Skeletal muscle satellite cell (primary cell): ENCODE results near the gene PLS1. TPM values are rescaled to one million over a fixed set of nuclear protein-coding genes. Genes with fewer than 3 reads are reported as not detected.
"Not testable (repeated sequence)": the region's sequence is repeated elsewhere in the genome, so short reads cannot be mapped to it uniquely, and the experiment has no call there.

ENCODE experiments used
- H3K27me3 ChIP-seq: 2 replicates; pipeline ENCODE4 v1.7.0; 2013; ENCODE audit warnings: low read length; ENCODE audit not compliant: control insufficient read depth, insufficient read depth
- H3K36me3 ChIP-seq: 2 replicates; pipeline ENCODE4 v1.7.0; 2013; ENCODE audit warnings: mild to moderate bottlenecking, control low read depth, low read length; ENCODE audit not compliant: insufficient read depth
- H3K4me1 ChIP-seq: 2 replicates; pipeline ENCODE4 v1.7.0; 2013; ENCODE audit warnings: low read length; ENCODE audit not compliant: control insufficient read depth, insufficient read depth
- H3K4me2 ChIP-seq: 2 replicates; pipeline ENCODE4 v1.7.0; 2013; ENCODE audit warnings: mild to moderate bottlenecking, low read length
- H3K4me3 ChIP-seq: 2 replicates; pipeline ENCODE4 v1.7.0; 2013; ENCODE audit warnings: low read length
- H3K9ac ChIP-seq: 2 replicates; pipeline ENCODE4 v1.7.0; 2013; ENCODE audit warnings: mild to moderate bottlenecking, low read depth, low read length, moderate library complexity
- H3K9me3 ChIP-seq: replicated peaks from 2 replicates; pipeline ENCODE4 v1.7.0; 2013; ENCODE audit warnings: mild to moderate bottlenecking, control low read depth, low read length
- total RNA-seq: library from RNA; depleted of rRNA; stranded (reverse); fragments of >200 nt; gene quantifications from 2 replicates; pipeline ENCODE4 v1.2.3, GENCODE V29; 2012; rRNA removed

PLS1 gene, protein sequence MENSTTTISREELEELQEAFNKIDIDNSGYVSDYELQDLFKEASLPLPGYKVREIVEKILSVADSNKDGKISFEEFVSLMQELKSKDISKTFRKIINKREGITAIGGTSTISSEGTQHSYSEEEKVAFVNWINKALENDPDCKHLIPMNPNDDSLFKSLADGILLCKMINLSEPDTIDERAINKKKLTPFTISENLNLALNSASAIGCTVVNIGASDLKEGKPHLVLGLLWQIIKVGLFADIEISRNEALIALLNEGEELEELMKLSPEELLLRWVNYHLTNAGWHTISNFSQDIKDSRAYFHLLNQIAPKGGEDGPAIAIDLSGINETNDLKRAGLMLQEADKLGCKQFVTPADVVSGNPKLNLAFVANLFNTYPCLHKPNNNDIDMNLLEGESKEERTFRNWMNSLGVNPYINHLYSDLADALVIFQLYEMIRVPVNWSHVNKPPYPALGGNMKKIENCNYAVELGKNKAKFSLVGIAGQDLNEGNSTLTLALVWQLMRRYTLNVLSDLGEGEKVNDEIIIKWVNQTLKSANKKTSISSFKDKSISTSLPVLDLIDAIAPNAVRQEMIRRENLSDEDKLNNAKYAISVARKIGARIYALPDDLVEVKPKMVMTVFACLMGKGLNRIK
- 0.25 and 0.44 TPM in 2 replicates for total RNA-seq

DNA sequence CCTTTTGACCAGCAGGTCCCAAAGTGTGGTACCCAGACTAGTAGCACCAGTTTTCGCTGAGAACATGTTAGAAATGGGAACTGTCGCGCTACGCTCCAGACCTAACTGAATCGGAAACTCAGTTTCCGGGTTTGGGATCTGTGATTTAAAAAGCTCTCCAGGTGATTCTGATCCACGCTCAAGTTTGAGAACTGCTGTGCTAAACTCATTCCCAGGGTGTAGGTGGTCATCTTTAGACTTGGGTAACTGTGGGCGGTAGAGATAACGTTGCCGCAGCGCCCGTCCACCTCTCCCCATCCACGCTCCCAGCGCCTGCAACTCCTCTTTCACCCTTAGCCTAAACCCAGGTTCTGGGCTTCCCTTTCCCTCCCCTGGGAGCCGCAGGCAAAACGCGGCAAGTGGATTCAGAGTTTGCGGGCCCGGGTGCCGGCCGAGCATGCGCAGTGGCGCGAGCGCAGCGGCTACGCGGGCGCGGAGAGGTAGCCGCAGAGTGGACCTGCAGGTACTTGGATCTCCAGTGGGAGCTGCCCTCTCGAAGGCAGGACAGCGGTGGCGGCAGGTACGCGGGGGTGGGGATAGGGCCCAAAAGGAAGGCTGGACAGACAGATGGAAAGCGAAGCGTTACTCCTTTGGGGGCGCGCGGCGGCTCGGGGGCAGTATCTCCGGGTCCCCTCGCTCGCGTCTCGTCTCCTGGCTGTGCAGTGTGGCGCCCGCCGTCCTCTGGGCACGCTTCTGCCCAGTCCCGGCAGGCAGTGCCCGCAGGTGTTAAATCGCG lies at the start of gene PLS1:
Gene PLS1, plus strand, starts transcription at position 443 of the 775 bp plus-strand sequence. CDS start 67,845 bp downstream, outside the sequence.
- Histone ChIP-seq H3K9me3 (no peaks in the 10 kb centered on the region), H3K9ac (peak within 1 kb of the TSS; percentile 71), H3K4me2 (peak within 1 kb of the TSS; percentile 92)

DNA sequence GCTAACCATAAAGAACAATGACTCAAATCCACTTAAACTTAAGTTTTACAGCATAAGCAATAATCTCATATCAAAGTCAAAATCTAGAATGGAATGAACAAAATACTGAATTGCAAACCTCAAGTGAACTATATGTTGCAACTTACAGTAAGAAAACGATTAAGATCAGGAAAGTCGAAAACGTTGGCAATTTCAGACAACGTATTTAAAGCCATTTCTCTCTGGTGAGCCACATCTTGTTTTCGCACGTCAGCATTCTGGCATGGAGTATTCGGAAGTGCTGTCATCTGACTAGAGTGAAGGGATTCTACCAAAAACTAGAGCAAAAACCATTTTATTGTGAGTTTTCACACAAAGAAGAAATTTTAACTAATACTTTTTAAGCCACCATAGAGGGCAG lies 46.2 kb upstream of the PLS1 start:
- Histone ChIP-seq H3K27me3 (no peaks in the 10 kb centered on the region), H3K4me1 (no peaks in the 10 kb centered on the region), H3K36me3 (peaks cover 39% of the 10 kb centered on the region), H3K9me3 (no peaks in the 10 kb centered on the region), H3K4me2 (no peak overlapping the region), H3K4me3 (no peak overlapping the region), H3K9ac (no peak overlapping the region)

More for the DNA sequence above, at the start of gene PLS1:
- peak within 1 kb of the TSS; percentile 94 for H3K4me3 ChIP-seq
- H3K36me3 ChIP-seq: no peaks in the 10 kb centered on the region
- no peaks in the 10 kb centered on the region for H3K27me3 ChIP-seq
- peaks cover 14% of the 10 kb centered on the region for H3K4me1 ChIP-seq

DNA sequence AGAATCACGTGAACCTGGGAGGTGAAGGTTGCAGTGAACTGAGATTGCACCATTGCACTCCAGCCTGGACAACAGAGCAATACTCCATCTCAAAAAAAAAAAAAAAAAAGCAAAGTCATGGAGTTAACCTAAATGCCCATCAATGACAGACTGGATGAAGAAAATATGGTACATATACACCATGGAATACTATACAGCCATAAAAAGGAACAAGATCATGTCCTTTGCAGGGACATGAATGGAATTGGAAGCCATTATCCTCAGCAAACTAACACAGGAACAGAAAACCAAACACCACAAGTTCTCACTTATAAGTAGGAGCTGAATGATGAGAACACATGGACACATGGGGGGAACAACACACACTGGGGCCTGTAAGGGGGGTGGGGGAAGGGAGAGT lies 43.6 kb upstream of the PLS1 start:
- not testable (repeated sequence) for H3K9me3 ChIP-seq, H3K9ac ChIP-seq, H3K4me2 ChIP-seq, H3K27me3 ChIP-seq, H3K4me3 ChIP-seq, H3K4me1 ChIP-seq
- H3K36me3 ChIP-seq: peaks cover 44% of the 10 kb centered on the region

DNA sequence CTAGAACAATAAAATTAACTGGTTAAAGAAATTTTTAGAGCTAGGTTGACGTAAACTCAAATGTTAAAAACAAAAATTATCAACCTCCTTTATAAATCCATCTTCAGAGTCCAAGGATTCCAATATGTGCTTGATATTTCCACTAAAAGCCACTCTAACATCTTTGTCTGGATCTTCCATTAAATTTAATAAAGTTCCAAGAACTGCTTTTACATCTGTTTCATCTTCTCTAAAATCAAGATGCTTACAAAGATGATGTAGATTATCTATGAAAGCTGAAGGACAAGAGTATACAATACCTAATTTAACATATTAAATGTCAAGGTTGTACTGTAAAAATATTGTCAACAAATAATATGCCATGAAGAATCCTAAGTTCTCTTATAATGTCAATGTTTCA lies 42.5 kb upstream of the PLS1 start:
- no peak overlapping the region for H3K9ac ChIP-seq
- H3K36me3 ChIP-seq: peaks cover 44% of the 10 kb centered on the region
- H3K4me3 ChIP-seq: no peak overlapping the region
- no peaks in the 10 kb centered on the region for H3K27me3 ChIP-seq
- H3K9me3 ChIP-seq: no peaks in the 10 kb centered on the region
- no peaks in the 10 kb centered on the region for H3K4me1 ChIP-seq
- no peak overlapping the region for H3K4me2 ChIP-seq

DNA sequence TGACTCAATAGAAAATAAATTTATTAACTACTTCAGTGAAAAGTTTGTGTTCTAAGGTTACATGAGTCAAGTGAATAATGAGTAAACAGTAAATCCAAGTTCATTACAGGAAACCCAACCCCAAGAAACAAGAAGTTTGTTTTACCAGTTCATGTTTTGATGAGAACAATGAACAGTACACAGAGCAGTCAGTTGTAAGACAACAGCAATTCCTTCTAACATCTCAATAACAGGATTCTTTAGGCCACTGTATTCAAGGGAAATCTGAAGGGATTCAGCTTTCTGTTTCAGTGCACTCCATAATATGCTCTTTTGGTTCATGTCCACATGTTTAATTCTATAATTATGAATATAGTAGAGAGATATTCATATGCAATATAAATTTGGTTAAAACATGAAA lies 36.1 kb upstream of the PLS1 start:
- Histone ChIP-seq H3K36me3 (peaks cover 51% of the 10 kb centered on the region), H3K9ac (no peak overlapping the region), H3K4me1 (no peaks in the 10 kb centered on the region), H3K4me3 (no peak overlapping the region), H3K27me3 (no peaks in the 10 kb centered on the region), H3K9me3 (no peaks in the 10 kb centered on the region), H3K4me2 (no peak overlapping the region)

DNA sequence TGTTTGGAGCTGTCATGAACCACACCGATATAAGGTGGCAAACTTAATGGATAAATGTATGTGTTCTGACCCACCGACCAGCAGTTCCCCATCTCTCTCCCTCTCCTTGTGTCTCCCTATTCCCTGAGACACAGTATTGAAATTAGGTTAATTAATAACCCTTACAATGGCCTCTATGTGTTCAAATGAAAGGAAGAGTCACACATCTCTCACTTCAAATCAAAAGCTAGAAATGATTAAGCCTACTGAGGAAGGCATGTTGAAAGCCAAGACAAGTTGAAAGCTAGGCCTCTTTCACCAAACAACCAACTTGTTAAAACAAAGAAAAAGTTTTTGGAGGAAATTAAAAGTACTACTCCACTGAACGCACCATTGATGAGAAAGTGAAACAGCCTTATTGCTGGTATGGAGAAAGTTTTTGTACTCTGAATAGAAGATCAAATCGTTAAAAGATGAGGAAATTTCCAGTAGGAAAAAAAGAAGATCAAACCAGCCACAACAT lies 32.6 kb upstream of the PLS1 start:
- no peak overlapping the region for H3K4me2 ChIP-seq
- no peaks in the 10 kb centered on the region for H3K9me3 ChIP-seq
- no peaks in the 10 kb centered on the region for H3K27me3 ChIP-seq
- no peaks in the 10 kb centered on the region for H3K4me1 ChIP-seq
- H3K36me3 ChIP-seq: peaks cover 36% of the 10 kb centered on the region
- H3K9ac ChIP-seq: no peak overlapping the region
- no peak overlapping the region for H3K4me3 ChIP-seq

DNA sequence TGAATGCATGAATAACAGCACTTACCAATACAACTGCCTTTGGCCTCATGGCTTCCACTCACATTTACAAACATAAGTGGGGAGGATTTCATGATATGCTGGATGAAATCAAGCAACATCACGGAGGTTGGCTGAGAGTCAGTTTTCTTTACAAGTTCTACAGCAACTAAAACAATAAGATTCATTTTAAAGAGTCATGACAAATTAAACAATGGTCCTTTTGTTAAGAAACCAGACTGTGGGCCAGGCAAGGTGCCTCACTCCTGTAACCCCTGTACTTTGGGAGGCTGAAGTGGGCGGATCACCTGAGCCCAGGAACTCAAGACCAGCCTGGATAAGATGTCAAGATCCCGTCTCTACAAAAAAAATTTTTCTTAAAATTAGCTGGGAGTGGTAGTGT lies 30.1 kb upstream of the PLS1 start:
- H3K27me3 ChIP-seq: no peaks in the 10 kb centered on the region
- no peak overlapping the region for H3K4me3 ChIP-seq
- peaks cover 22% of the 10 kb centered on the region for H3K36me3 ChIP-seq
- peaks cover 3% of the 10 kb centered on the region for H3K4me1 ChIP-seq
- no peak overlapping the region for H3K4me2 ChIP-seq
- no peak overlapping the region for H3K9ac ChIP-seq
- no peaks in the 10 kb centered on the region for H3K9me3 ChIP-seq

DNA sequence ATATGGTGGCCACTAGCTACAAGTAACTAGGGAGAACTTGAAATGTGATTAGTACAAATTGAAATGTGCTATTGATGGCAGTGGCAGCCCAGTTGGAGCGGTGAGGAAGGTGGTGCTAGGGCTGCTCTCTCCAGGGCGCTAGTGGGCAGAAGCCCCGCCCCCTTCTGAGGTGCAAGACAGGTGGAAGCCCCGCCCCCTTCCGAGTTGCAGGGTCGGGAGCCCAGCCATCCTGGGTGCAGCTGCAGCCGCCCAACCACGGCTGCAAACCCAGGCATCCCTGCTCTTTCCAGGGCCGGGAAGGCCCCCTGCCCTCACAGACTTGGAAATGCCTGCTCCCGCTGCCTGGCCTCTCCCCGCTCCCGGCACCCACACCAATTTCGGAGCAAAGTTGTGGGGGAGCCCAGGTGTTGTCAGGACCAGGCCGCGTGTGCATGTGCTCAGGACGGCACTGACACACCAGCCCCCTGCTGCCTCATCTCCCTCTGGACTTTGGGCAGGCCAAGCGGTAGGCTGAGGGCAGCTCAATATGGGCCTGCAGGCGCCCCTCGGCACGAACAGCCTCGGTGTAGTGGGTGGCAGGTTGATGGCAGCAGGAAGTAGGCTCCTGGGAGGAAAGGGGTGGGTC lies 27.7 kb upstream of the PLS1 start:
- Histone ChIP-seq H3K4me2 (no peak overlapping the region), H3K9ac (no peak overlapping the region), H3K9me3 (no peaks in the 10 kb centered on the region), H3K36me3 (peaks cover 4% of the 10 kb centered on the region), H3K27me3 (no peaks in the 10 kb centered on the region), H3K4me3 (no peak overlapping the region), H3K4me1 (peaks cover 3% of the 10 kb centered on the region)

DNA sequence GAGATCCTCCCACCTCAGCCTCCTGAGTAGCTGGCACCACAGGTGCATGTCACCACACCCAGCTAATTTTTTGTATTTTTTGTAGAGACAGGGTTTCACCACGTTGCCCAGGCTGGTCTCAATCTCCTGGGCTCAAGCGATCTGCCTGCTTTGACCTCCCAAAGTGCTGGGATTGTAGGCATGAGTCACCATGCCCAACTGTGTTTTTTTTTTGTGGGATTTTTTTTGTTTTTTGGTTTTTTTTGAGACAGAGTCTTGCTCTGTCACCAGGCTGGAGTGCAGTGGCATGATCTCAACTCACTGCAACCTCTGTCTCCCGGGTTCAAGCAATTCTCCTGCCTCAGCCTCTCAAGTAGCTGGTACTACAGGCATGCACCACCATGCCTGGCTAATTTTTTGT lies 26.8 kb upstream of the PLS1 start:
- H3K4me1 ChIP-seq, H3K4me3 ChIP-seq, H3K9ac ChIP-seq, H3K36me3 ChIP-seq, H3K27me3 ChIP-seq, H3K9me3 ChIP-seq, H3K4me2 ChIP-seq: not testable (repeated sequence)

DNA sequence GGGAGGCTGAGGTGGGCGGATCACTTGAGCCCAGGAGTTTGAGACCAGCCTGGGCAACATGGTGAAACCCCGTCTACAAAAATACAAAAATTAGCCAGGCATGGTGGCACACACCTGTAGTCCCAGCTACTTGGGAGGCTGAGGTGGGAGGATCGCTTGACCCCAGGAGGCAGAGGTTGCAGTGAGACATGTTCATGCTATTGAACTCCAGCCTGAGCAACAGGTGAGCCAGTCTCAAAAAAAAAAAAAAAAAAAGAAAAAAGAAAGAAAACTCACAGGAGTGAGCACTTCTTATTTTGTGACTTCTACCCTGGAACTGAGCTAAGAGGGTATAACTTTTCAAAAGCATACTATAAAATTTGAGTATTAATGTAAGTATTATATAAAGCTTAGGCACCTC lies 22.0 kb upstream of the PLS1 start:
- H3K36me3 ChIP-seq, H3K9me3 ChIP-seq, H3K4me3 ChIP-seq, H3K27me3 ChIP-seq, H3K4me2 ChIP-seq, H3K9ac ChIP-seq: not testable (repeated sequence)
- peaks cover 14% of the 10 kb centered on the region for H3K4me1 ChIP-seq

DNA sequence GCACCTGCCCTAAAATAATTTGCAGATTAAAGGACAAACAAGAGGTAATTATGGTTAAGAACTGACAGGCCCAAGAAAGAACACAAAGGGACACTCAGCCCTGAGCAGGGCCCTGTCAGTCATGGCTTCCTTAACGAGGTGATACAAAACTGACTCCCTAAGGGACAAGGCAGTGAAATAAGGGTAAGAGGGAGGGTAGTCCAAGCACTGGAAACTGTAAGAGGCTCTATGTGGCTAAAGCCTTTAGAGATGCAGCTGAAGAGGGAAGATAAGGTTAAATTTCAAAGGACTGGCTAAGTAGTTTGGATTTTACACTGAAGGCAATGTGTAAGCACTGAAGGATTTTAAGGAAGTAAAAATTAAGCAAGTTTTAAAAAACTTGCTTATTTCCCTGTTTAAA lies 21.5 kb upstream of the PLS1 start:
- H3K9ac ChIP-seq: no peak overlapping the region
- H3K9me3 ChIP-seq: no peaks in the 10 kb centered on the region
- no peaks in the 10 kb centered on the region for H3K27me3 ChIP-seq
- no peak overlapping the region for H3K4me3 ChIP-seq
- peaks cover 17% of the 10 kb centered on the region for H3K4me1 ChIP-seq
- no peaks in the 10 kb centered on the region for H3K36me3 ChIP-seq
- no peak overlapping the region for H3K4me2 ChIP-seq
